GM12872 (cell line): ENCODE data around the gene C5.

ENCODE experiments used
- CTCF ChIP-seq: IDR thresholded peaks from 3 replicates; pipeline ENCODE4 v1.5.1; 2011; ENCODE audit warnings: low read depth, mild to moderate bottlenecking, low read length, moderate library complexity; ENCODE audit not compliant: insufficient read depth

C5 gene

GRCh38 chr9:121050128-121050988, at the start of gene C5:
C5 (minus strand) TSS chr9:121050275; CDS start chr9:121050246, 29 bp downstream.
- TF ChIP-seq CTCF: no peak

DNA sequence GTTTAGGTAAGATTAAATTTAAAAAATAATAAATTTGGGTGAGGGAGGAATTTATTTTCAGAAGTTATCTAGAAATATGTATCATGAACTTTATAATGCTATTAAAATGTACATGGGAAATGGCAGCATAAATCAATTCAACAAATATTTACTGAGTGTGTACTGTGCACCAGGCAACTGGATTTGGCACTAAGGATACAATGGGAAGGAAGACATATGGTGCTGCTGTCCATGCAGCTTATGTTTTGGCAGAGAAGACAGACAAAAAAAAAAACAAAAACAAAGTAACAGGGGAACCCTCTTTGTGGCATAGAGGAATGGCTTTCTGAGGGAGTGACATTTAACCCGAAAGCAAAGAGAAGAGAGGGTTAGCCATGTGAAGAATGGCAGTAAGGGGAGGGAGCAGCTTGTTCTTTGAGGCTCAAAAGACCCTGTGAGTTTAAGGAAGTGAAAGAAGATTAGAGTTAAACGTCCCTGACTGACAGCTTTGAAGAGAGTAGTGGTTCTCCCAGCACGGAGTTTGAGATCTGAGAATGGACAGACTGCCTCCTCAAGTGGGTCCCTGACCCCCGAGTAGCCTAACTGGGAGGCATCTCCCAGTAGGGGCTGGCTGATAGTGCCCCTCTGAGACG, 48.6 kb upstream of the C5 start:
- TF ChIP-seq CTCF: no peak

DNA sequence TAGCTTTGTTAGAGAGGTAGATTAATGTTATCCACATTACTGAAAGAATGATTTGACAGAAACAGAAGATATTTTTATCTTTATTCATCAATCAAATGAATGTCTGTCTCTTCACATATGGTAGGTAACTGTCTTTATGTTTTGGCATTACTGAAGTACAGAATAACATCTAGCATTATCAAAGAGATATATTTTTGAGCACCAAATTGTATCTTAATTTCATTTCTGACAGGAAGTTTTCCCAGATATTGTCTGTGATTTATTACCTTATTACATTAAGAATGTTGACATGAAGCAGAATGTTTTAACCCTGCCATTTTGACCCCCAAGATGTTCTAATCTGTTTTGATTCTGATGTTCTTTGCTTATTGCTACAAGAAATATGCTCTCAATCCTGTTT, 45.0 kb upstream of the C5 start:
- no peak for TF ChIP-seq CTCF

DNA sequence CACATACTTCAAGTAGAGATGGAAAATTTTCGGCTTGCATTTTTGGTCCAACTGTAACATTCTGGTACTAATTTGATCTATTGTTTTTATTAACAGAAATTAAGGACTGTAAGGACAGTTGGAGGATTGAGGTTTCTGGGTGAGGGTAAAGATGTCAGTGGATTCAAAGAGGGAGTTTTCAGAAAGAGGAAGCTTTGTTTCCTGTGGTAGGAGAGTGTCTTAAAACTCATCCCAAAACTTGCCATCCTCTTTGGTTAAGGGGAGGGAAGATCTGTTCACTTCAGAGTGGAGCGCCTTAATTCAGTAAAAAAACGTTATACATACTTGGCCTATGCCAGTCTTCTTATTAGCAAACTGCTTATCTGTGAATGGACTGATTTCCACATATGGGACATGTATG, 38.5 kb upstream of the C5 start:
- no peak for TF ChIP-seq CTCF

GRCh38 chr9:121085661-121086060, 35.6 kb upstream of the C5 start:
- TF ChIP-seq CTCF: no peak

DNA sequence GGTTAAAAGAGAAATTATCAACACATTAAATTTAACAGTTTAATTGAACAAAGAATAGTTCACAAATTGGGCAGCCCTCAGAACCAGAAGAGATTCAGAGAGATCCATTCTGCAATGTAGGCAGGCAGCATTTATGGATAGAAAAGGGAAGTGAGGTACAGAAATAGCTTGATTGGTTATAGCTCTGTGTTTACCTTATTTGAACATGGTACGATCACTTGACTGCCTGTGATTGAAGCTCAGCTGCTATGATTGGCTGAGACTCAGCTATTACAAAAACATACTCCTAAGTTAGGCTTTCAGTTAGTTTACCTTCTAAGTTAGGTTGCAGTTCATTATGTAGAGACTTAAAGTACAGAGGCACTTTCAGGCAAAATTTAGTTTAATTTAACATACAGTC, 32.0 kb upstream of the C5 start:
- no peak for TF ChIP-seq CTCF

- peak; percentile 35; the same call in 1 of the 3 replicates for TF ChIP-seq CTCF
Measured at GRCh38 chr9:121075251-121076036, 25.4 kb upstream of the C5 start.
